Measurements from ENCODE around the gene STIP1. TPM values are rescaled to one million over a fixed set of nuclear protein-coding genes. Genes with fewer than 3 reads are reported as not detected.

The STIP1 gene
- total and polyA plus RNA-seq, 9 of the 15 experiments (the other 6 are each of a cell fraction or from before 2014, with no cell fraction given), result 58.1 to 465 (median 346) TPM

DNA sequence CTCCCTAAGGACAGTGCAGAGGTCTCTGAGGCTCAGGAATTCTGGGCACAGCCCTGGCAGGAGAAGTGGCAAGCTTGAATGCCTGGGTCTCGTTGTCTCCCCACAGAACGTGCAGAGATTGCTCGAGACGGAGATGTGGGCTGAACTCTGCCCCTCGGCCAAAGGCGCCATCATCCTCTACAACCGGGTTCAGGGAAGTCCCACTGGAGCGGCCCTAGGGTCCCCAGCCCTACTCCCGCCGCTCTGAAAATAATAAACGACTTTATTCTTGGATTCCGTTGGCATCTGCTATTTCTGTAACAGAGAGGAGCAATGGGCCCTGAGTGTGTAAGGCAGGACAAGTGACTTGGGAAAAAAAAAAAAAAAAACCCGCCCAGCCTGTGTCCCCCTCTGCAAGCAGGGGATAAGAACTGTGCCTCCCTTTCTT lies 43.8 kb downstream of the STIP1 start (continued):
- TF ChIP-seq ARID4B (CRISPR knock-in tag; IDR thresholded peaks at IDR 0.05) (0 out of 2 replicates have a peak, but pooled peaks have one; percentile 16), CBFA2T3 (IDR thresholded peaks at IDR 0.05) (peak; percentile 47), FOSL1 (tag; conservative IDR thresholded peaks at IDR 0.05) (no peak), ILK (tag; IDR thresholded peaks at IDR 0.05; ENCODE audit: borderline replicate concordance, low read depth) (no peak), SUPT5H (IDR thresholded peaks at IDR 0.05) (no peak), RNF2 (IDR thresholded peaks at IDR 0.05) (no peak), NFXL1 (CRISPR knock-in tag; IDR thresholded peaks at IDR 0.05) (no peak), TCF3 (CRISPR knock-in tag; IDR thresholded peaks at IDR 0.05) (peak; percentile 21; the same call in 1 of the 2 replicates), EP300 (IDR thresholded peaks at IDR 0.05; ENCODE audit: low read length) (no peak), CREBBP (IDR thresholded peaks at IDR 0.05; ENCODE audit: low read depth, low read length) (no peak), GABPB2 (CRISPR knock-in tag; conservative IDR thresholded peaks at IDR 0.05) (no peak)
- TF ChIP-seq, protein P1, sequence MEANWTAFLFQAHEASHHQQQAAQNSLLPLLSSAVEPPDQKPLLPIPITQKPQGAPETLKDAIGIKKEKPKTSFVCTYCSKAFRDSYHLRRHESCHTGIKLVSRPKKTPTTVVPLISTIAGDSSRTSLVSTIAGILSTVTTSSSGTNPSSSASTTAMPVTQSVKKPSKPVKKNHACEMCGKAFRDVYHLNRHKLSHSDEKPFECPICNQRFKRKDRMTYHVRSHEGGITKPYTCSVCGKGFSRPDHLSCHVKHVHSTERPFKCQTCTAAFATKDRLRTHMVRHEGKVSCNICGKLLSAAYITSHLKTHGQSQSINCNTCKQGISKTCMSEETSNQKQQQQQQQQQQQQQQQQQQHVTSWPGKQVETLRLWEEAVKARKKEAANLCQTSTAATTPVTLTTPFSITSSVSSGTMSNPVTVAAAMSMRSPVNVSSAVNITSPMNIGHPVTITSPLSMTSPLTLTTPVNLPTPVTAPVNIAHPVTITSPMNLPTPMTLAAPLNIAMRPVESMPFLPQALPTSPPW (CRISPR knock-in tag; IDR thresholded peaks at IDR 0.05), result no peak
